ENCODE results near the gene TMEM63A. TPM values are rescaled to one million over a fixed set of nuclear protein-coding genes. Genes with fewer than 3 reads are reported as not detected.

Gene TMEM63A
- total RNA-seq, 4 donors from 2014 or later, result 6.3 to 19.5 (median 10.6) TPM

DNA sequence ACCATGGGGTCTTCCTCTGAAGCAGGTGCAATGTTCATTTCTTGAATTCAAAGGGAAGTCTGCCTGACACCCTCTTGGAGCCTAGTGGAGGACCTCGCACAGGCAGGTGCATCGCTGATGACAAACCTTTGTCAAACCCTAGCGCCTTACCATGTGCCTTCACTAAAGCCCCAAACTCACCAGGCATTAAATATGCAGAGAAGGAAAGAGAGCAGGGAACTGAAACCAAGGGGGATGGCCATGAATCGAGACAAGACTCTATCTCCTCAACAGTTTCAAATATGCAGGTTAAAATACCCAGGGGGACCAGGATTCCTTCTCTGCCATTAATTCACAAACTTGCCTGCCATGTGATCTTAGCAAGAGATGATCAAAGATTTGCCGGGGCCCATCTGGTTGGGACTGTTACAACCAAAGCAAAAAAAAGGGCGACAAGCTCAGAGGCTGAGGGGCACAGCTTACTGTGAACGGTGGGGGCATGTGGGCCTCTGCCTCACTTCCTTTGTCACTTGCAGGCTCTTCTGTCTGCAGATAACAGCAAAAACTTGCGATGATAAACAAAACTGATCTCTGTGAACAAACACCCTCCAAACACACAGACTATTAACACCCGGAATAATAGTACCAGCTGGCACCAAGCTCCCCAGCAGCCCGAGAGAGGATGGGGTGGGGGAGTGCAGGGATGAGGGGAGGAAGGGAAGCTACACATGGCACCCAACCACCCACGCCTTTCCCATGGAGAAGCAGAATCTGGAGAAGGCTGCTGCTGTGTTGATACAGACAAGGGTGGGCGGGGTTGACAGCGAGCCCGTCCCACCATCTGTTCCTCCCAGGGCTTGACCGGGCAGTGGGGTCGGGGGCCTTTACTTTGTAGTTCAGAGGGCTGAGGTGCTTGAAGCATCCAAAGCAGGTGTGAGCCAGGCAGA, 33.9 kb downstream of the TMEM63A start:
- Histone ChIP-seq H3K9me3 (no peaks in the 10 kb centered on the region), H3K27ac (no peak overlapping the region), H3K4me3 (no peak overlapping the region), H3K36me3 (peaks cover 0 to 52% of the 10 kb centered on the region in 2 donors), H3K27me3 (no peaks in the 10 kb centered on the region), H3K4me1 (peaks cover 3 to 5% of the 10 kb centered on the region in 2 donors)
- no peak for ATAC-seq
- DNase-seq, result no peak
- no peak for TF ChIP-seq POLR2A (IDR thresholded peaks at IDR 0.05)
- intact Hi-C loops (cut with DNase I; ENCODE audit: low total_unique reads) (loop anchor here (5.0 kb wide), 1 partner anchor 41 kb away; no protein-coding TSS in a partner anchor), in situ Hi-C loops (cut with MboI; ENCODE audit: low sequenced_read_pairs in 4 of 4) (loop anchor here in 2 of 4 donors (10.0 kb wide), 2 partner anchors 73 to 373 kb away; partner anchors contain the start of gene SRP9 (in 1 of the 2))

DNA sequence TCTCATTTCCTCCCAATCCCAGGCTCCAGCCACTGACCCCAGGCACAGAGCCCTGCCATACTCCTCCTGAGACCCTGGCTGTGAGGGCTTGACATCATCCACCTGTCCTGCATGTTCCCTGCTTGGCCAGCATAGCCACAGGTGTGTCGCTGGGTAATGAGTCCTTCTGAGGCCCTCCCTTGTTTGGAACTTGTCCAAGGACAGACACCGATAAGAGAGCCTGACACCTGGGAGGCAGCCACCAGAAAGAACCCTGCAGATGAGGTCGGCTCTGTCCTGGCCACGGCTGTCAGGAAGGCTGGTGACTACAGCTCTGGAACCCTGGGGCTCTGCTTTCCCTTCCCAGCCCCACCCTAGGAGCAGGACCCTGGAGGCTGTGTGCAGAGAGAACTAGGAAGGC, 34.6 kb downstream of the TMEM63A start:
- ATAC-seq (no peak), DNase-seq (no peak)
- TF ChIP-seq POLR2A (IDR thresholded peaks at IDR 0.05), result no peak
- TF ChIP-seq, protein P1, sequence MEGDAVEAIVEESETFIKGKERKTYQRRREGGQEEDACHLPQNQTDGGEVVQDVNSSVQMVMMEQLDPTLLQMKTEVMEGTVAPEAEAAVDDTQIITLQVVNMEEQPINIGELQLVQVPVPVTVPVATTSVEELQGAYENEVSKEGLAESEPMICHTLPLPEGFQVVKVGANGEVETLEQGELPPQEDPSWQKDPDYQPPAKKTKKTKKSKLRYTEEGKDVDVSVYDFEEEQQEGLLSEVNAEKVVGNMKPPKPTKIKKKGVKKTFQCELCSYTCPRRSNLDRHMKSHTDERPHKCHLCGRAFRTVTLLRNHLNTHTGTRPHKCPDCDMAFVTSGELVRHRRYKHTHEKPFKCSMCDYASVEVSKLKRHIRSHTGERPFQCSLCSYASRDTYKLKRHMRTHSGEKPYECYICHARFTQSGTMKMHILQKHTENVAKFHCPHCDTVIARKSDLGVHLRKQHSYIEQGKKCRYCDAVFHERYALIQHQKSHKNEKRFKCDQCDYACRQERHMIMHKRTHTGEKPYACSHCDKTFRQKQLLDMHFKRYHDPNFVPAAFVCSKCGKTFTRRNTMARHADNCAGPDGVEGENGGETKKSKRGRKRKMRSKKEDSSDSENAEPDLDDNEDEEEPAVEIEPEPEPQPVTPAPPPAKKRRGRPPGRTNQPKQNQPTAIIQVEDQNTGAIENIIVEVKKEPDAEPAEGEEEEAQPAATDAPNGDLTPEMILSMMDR (IDR thresholded peaks at IDR 0.05 in 4 of 5, conservative IDR thresholded peaks at IDR 0.05 in 1 of 5), result no peak
- Histone ChIP-seq H3K4me3 (no peak overlapping the region), H3K27me3 (no peaks in the 10 kb centered on the region), H3K27ac (no peak overlapping the region), H3K36me3 (peaks cover 0 to 52% of the 10 kb centered on the region in 2 donors), H3K9me3 (no peaks in the 10 kb centered on the region), H3K4me1 (peaks cover 3 to 5% of the 10 kb centered on the region in 2 donors)
- intact Hi-C loops (cut with DNase I; ENCODE audit: low total_unique reads) (loop anchor here (5.0 kb wide), 1 partner anchor 40 kb away; no protein-coding TSS in a partner anchor), in situ Hi-C loops (cut with MboI; ENCODE audit: low sequenced_read_pairs in 4 of 4) (loop anchor here in 2 of 4 donors (10.0 kb wide), 2 partner anchors 73 to 373 kb away; partner anchors contain the start of gene SRP9 (in 1 of the 2))

DNA sequence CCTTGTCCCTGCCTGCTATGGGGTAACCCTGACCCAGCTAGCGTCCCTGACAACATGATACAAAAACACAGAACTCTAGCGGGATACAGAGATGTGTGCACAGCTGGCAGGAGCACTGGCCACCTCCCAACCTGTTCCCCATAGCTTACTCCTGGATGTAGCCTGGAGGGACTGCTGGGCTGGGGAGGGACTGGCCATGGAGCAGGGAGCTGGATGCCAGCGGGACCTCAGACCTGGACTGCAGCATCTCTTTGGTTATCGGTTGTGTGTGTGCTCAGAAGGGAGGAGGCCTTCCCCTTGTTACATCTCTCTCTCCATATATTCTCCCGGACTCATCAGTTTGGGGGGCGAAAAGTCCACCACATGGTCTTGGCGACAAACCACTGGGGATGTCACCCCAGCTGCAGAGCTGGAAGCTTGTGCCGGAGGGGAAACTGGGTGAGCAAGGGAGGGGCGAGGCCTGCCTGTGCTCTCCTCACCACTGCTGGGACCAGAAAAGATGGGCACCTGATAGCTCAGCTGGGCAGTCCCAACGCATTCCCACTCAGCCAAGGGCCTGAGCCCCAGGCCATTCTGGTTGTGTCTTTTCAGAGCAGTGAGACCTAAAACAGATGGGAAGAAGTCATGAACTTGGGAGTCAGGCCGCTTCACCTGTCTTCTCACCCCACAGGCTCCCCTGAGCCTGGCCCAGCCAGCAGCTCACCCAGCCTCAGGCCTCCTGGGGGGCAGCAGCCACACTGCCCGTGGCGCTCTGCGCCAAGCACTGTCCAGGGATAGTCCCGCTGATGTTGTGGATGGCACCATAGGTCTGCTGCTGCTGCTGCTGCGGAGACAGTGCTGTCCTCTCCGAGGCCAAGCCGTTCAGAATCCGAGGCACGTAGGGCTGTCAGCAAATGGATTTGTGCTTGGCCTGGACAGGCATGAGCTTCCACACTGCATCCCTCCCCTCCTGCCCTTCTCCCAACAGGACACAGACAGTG, 35.6 kb downstream of the TMEM63A start:
- Histone ChIP-seq H3K9me3 (no peaks in the 10 kb centered on the region), H3K27me3 (no peaks in the 10 kb centered on the region), H3K36me3 (peaks cover 0 to 58% of the 10 kb centered on the region in 2 donors), H3K4me1 (peaks cover 3 to 5% of the 10 kb centered on the region in 2 donors), H3K27ac (peak overlapping the region in 1 of 4 donors; percentile 25), H3K4me3 (no peak overlapping the region)
- ATAC-seq, result no peak
- no peak for TF ChIP-seq POLR2A (IDR thresholded peaks at IDR 0.05)
- TF ChIP-seq, protein P1 (IDR thresholded peaks at IDR 0.05 in 4 of 5, conservative IDR thresholded peaks at IDR 0.05 in 1 of 5), result no peak
- intact Hi-C loops (cut with DNase I; ENCODE audit: low total_unique reads), result loop anchor here (1.0 to 5.0 kb wide), 3 partner anchors 39 to 371 kb away; no protein-coding TSS in a partner anchor
- in situ Hi-C loops (cut with MboI; ENCODE audit: low sequenced_read_pairs in 4 of 4), result loop anchor here in 2 of 4 donors (10.0 kb wide), 2 partner anchors 72 to 372 kb away; partner anchors contain the start of gene SRP9 (in 1 of the 2)
- no peak for DNase-seq

DNA sequence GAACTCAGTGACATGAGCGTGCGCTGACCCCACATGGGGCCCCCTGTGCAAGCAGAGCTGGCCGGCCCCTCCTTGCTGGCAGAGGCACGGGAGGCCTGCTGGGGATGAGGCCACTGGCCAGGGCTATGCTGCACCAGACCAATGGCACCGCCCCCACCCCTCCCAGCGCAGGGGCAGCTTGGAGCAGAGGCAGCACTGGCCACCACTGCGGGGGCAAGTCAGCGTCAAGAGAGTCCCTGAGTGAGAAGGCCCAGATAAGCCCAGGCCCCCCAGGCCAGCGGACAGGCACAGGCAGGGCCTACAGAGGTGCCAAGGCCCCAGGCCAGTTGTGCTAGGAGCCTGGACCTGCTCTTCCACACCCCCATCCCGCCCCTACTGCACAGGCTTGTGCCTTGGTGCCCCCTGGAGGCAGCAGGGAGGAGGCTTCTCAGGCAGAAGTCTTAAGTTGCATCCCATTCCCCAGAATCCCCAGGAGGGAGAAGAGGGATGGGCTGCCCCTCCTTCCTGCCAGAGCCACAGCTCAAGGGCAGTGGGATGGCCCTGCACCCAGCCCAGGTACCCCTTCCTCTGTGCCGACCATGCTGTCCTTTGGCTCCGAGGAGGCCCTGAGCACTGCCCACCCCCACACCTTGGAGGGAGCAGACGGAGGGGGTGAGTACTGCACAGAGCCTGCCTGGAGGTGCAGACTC, 36.5 kb downstream of the TMEM63A start:
- H3K9me3 ChIP-seq, result no peaks in the 10 kb centered on the region
- no peaks in the 10 kb centered on the region for H3K27me3 ChIP-seq
- intact Hi-C loops (cut with DNase I; ENCODE audit: low total_unique reads), result loop anchor here (1.0 to 5.0 kb wide), 3 partner anchors 38 to 370 kb away; no protein-coding TSS in a partner anchor
- DNase-seq (peak; percentile 52 to 74), ATAC-seq (peak; percentile 49 to 83)
- H3K4me1 ChIP-seq, result peaks cover 3 to 5% of the 10 kb centered on the region in 2 donors
- TF ChIP-seq POLR2A (IDR thresholded peaks at IDR 0.05), result no peak
- TF ChIP-seq, protein P1 (IDR thresholded peaks at IDR 0.05 in 4 of 5, conservative IDR thresholded peaks at IDR 0.05 in 1 of 5), result peak; percentile 62 to 83 (median 79)
- H3K4me3 ChIP-seq, result no peak overlapping the region
- H3K27ac ChIP-seq, result peak overlapping the region; percentile 15 to 61 (median 38)
- in situ Hi-C loops (cut with MboI; ENCODE audit: low sequenced_read_pairs in 4 of 4), result loop anchor here in 2 of 4 donors (10.0 kb wide), 2 partner anchors 71 to 371 kb away; partner anchors contain the start of gene SRP9 (in 1 of the 2)
- H3K36me3 ChIP-seq, result peaks cover 0 to 63% of the 10 kb centered on the region in 2 donors
